Measurements from ENCODE around the gene CD72.

DNA sequence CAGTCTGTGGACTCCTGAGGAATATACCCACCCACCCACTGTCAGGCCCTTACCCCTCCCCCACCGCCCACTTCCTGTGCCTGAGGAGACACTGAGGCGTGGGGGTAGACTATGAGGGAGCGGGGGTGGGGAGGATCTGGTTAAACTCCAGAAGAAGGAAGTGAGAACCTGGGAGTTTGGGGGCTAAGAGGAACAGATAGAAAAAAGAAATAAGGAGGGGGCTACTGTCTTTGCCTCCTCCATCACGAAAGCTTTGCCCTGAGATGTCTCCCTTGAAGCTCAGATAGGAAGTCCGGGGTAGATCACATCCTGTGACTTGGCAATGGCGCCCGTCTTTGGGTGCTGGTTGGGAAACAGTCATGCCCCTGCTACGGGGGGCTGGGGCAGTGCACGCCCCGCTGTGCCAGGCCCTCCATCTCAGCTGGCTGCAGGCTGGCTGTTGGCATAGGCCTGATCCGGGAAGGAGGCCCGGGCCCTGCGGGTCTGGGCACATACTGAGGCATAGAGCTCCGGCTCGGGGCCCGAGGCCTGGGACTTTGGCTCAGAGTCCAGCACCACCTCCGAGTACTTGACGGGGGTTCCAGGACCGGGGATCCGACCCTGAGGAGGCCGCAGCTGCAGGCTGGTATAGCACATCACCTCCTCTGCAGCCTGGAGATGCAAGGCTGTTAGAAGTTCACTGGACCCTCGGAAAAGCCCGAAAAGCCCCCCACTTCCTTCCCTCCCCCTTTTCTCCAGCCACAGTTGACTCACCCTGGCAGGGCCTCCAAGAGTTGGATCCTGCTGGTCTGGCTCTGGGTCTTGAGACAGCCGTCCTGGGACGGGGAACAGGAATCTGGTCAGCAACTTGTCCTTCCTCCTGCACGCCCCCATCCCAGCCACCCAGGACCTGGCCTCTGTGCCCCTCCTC, 31.5 kb upstream of the CD72 start:
- TF ChIP-seq, protein P1, sequence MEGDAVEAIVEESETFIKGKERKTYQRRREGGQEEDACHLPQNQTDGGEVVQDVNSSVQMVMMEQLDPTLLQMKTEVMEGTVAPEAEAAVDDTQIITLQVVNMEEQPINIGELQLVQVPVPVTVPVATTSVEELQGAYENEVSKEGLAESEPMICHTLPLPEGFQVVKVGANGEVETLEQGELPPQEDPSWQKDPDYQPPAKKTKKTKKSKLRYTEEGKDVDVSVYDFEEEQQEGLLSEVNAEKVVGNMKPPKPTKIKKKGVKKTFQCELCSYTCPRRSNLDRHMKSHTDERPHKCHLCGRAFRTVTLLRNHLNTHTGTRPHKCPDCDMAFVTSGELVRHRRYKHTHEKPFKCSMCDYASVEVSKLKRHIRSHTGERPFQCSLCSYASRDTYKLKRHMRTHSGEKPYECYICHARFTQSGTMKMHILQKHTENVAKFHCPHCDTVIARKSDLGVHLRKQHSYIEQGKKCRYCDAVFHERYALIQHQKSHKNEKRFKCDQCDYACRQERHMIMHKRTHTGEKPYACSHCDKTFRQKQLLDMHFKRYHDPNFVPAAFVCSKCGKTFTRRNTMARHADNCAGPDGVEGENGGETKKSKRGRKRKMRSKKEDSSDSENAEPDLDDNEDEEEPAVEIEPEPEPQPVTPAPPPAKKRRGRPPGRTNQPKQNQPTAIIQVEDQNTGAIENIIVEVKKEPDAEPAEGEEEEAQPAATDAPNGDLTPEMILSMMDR (IDR thresholded peaks at IDR 0.05) = no peak
- TF ChIP-seq POLR2A (IDR thresholded peaks at IDR 0.05; ENCODE audit: low read length) (no peak), EP300 (IDR thresholded peaks at IDR 0.05) (no peak), JUN (IDR thresholded peaks at IDR 0.05) (no peak), TP53 (CRISPR knock-in tag; IDR thresholded peaks at IDR 0.05) (no peak), RARB (CRISPR knock-in tag; IDR thresholded peaks at IDR 0.05) (no peak), POLR2AphosphoS2 (conservative IDR thresholded peaks at IDR 0.05; ENCODE audit: low read length) (no peak), HEYL (CRISPR knock-in tag; IDR thresholded peaks at IDR 0.05) (no peak), MAZ (IDR thresholded peaks at IDR 0.05; ENCODE audit: borderline replicate concordance, low read depth, low read length) (no peak), RAD21 (conservative IDR thresholded peaks at IDR 0.05 in 1 of 2, IDR thresholded peaks at IDR 0.05 in 1 of 2) (no peak)
- TF ChIP-seq, protein P2, sequence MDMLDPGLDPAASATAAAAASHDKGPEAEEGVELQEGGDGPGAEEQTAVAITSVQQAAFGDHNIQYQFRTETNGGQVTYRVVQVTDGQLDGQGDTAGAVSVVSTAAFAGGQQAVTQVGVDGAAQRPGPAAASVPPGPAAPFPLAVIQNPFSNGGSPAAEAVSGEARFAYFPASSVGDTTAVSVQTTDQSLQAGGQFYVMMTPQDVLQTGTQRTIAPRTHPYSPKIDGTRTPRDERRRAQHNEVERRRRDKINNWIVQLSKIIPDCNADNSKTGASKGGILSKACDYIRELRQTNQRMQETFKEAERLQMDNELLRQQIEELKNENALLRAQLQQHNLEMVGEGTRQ (IDR thresholded peaks at IDR 0.05) = no peak
- TF ChIP-seq, protein P3, sequence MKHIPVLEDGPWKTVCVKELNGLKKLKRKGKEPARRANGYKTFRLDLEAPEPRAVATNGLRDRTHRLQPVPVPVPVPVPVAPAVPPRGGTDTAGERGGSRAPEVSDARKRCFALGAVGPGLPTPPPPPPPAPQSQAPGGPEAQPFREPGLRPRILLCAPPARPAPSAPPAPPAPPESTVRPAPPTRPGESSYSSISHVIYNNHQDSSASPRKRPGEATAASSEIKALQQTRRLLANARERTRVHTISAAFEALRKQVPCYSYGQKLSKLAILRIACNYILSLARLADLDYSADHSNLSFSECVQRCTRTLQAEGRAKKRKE (CRISPR knock-in tag; IDR thresholded peaks at IDR 0.05; ENCODE audit: low read depth) = no peak

Data from A549 (cell line).